Astrocyte (in vitro differentiated cells and primary cell): ENCODE results near the gene DPM1.

Source experiments
- EZH2 ChIP-seq: IDR thresholded peaks from 2 replicates; pipeline ENCODE4 v1.6.1; 2012; ENCODE audit warnings: mild to moderate bottlenecking, low read length, inconsistent platforms; ENCODE audit not compliant: insufficient read depth
- TF ChIP-seq, protein P1 (sequence below): IDR thresholded peaks from 2 replicates; pipeline ENCODE4 v1.5.1; 2011; ENCODE audit warnings: low read depth, mild to moderate bottlenecking, inconsistent platforms, low read length, moderate library complexity; ENCODE audit not compliant: insufficient read depth

- TF ChIP-seq, protein P1, sequence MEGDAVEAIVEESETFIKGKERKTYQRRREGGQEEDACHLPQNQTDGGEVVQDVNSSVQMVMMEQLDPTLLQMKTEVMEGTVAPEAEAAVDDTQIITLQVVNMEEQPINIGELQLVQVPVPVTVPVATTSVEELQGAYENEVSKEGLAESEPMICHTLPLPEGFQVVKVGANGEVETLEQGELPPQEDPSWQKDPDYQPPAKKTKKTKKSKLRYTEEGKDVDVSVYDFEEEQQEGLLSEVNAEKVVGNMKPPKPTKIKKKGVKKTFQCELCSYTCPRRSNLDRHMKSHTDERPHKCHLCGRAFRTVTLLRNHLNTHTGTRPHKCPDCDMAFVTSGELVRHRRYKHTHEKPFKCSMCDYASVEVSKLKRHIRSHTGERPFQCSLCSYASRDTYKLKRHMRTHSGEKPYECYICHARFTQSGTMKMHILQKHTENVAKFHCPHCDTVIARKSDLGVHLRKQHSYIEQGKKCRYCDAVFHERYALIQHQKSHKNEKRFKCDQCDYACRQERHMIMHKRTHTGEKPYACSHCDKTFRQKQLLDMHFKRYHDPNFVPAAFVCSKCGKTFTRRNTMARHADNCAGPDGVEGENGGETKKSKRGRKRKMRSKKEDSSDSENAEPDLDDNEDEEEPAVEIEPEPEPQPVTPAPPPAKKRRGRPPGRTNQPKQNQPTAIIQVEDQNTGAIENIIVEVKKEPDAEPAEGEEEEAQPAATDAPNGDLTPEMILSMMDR = no peak
- no peak for TF ChIP-seq EZH2
Observed at GRCh38 chr20:50996901-50997865, 38.9 kb upstream of the DPM1 start.
